ENCODE results near the gene CMKLR1.

Gene CMKLR1

GRCh38 chr12:108297895-108298760 lies 41.0 kb downstream of the CMKLR1 start:
- no peak for DNase-seq

- no peak for DNase-seq
These were observed 41.7 kb downstream of the CMKLR1 start for GRCh38 chr12:108297424-108297823.

GRCh38 chr12:108296945-108297344 lies 42.2 kb downstream of the CMKLR1 start:
- DNase-seq: no peak

GRCh38 chr12:108295641-108296040 lies 43.5 kb downstream of the CMKLR1 start:
- no peak for DNase-seq

- no peak for DNase-seq
These were observed 49.6 kb downstream of the CMKLR1 start for GRCh38 chr12:108289350-108290161.

GRCh38 chr12:108287227-108287626 lies 51.9 kb downstream of the CMKLR1 start:
- DNase-seq: no peak

GRCh38 chr12:108285016-108285415 lies 54.1 kb downstream of the CMKLR1 start:
- DNase-seq: no peak

- no peak for DNase-seq
These were observed 54.9 kb downstream of the CMKLR1 start for GRCh38 chr12:108284163-108284562.

GRCh38 chr12:108282676-108283075 lies 56.4 kb downstream of the CMKLR1 start:
- no peak for DNase-seq

GRCh38 chr12:108282160-108282559 lies 57.0 kb downstream of the CMKLR1 start:
- DNase-seq: no peak

GRCh38 chr12:108277613-108278012 lies 61.5 kb downstream of the CMKLR1 start:
- DNase-seq: no peak

- no peak for DNase-seq
These were observed 65.9 kb downstream of the CMKLR1 start for GRCh38 chr12:108273217-108273616.

- DNase-seq: no peak
These were observed 66.9 kb downstream of the CMKLR1 start for GRCh38 chr12:108271951-108272872.

- no peak for DNase-seq
These were observed 68.3 kb downstream of the CMKLR1 start for GRCh38 chr12:108270849-108271143.

GRCh38 chr12:108270035-108270848 lies 68.9 kb downstream of the CMKLR1 start:
- no peak for DNase-seq

- DNase-seq: no peak
These were observed 69.9 kb downstream of the CMKLR1 start for GRCh38 chr12:108269224-108269623.

GRCh38 chr12:108268397-108268796 lies 70.7 kb downstream of the CMKLR1 start:
- DNase-seq: no peak

GRCh38 chr12:108267450-108267849 lies 71.7 kb downstream of the CMKLR1 start:
- DNase-seq: no peak

GRCh38 chr12:108266131-108266530 lies 73.0 kb downstream of the CMKLR1 start:
- no peak for DNase-seq

- no peak for DNase-seq
These were observed 73.6 kb downstream of the CMKLR1 start for GRCh38 chr12:108265505-108265904.

GRCh38 chr12:108260969-108261368 lies 78.1 kb downstream of the CMKLR1 start:
- DNase-seq: no peak

GRCh38 chr12:108260039-108260438 lies 79.1 kb downstream of the CMKLR1 start:
- no peak for DNase-seq
